GM10266 (cell line): ENCODE data around the gene CNTN3.

Experiments
- DNase-seq: peaks from one replicate; pipeline ENCODE4 v3.0.0; 2012; ENCODE audit errors: extremely low spot score
- CTCF ChIP-seq: IDR thresholded peaks from 2 replicates; pipeline ENCODE4 v1.5.1; 2012; ENCODE audit warnings: mild to moderate bottlenecking, low read depth; ENCODE audit not compliant: control insufficient read depth, insufficient read depth; ENCODE audit errors: missing control alignments

Gene CNTN3

GRCh38 chr3:74582982-74583381, 31.5 kb downstream of the CNTN3 start:
- no peak for TF ChIP-seq CTCF
- DNase-seq: no peak

GRCh38 chr3:74575857-74576256, 38.6 kb downstream of the CNTN3 start:
- DNase-seq: no peak
- no peak for TF ChIP-seq CTCF

GRCh38 chr3:74571118-74571517, 43.3 kb downstream of the CNTN3 start:
- no peak for DNase-seq
- TF ChIP-seq CTCF: no peak
